ENCODE measurements around the gene PHETA1. TPM values are rescaled to one million over a fixed set of nuclear protein-coding genes. Genes with fewer than 3 reads are reported as not detected.

PHETA1 gene
- total and polyA plus RNA-seq, 2 of the 13 experiments (the other 11 are each of a cell fraction or from before 2014, with no cell fraction given), result 11.3 to 20.8 TPM

GRCh38 chr12:111361717-111362576 is 6.9 kb downstream of the PHETA1 start (continued):
- TF ChIP-seq THRA (CRISPR knock-in tag; IDR thresholded peaks at IDR 0.05; ENCODE audit: borderline replicate concordance) (peak; percentile 96), ZNF605 (CRISPR knock-in tag; IDR thresholded peaks at IDR 0.05) (no peak), ARID5B (CRISPR knock-in tag; IDR thresholded peaks at IDR 0.05) (peak; percentile 53; the same call in 1 of the 2 replicates), ZBTB10 (CRISPR knock-in tag; IDR thresholded peaks at IDR 0.05; ENCODE audit: borderline replicate concordance) (no peak), RARG (CRISPR knock-in tag; IDR thresholded peaks at IDR 0.05; ENCODE audit: low read depth) (no peak), SPEN (CRISPR knock-in tag; IDR thresholded peaks at IDR 0.05; ENCODE audit: low read depth) (0 out of 2 replicates have a peak, but pooled peaks have one; percentile 19), PRDM10 (CRISPR knock-in tag; IDR thresholded peaks at IDR 0.05; ENCODE audit: low read depth) (no peak), ZFX (CRISPR knock-in tag; IDR thresholded peaks at IDR 0.05; ENCODE audit: low read depth) (peak; percentile 50), ZNF619 (CRISPR knock-in tag; IDR thresholded peaks at IDR 0.05) (no peak), ZNF160 (CRISPR knock-in tag; IDR thresholded peaks at IDR 0.05) (no peak), MXI1 (IDR thresholded peaks at IDR 0.05; ENCODE audit: borderline replicate concordance, low read depth, low read length) (0 out of 3 replicates have a peak, but pooled peaks have one; percentile 28), SMAD3 (CRISPR knock-in tag; IDR thresholded peaks at IDR 0.05) (no peak), MED1 (CRISPR knock-in tag; IDR thresholded peaks at IDR 0.05) (peak; percentile 35; the same call in 1 of the 2 replicates), CBX1 (IDR thresholded peaks at IDR 0.05; ENCODE audit: low read depth) (no peak), FOXC1 (CRISPR knock-in tag; IDR thresholded peaks at IDR 0.05; ENCODE audit: borderline replicate concordance) (no peak), ZNF235 (CRISPR knock-in tag; IDR thresholded peaks at IDR 0.05; ENCODE audit: borderline replicate concordance) (no peak)
